ENCODE measurements around the gene EPHA7.

DNA sequence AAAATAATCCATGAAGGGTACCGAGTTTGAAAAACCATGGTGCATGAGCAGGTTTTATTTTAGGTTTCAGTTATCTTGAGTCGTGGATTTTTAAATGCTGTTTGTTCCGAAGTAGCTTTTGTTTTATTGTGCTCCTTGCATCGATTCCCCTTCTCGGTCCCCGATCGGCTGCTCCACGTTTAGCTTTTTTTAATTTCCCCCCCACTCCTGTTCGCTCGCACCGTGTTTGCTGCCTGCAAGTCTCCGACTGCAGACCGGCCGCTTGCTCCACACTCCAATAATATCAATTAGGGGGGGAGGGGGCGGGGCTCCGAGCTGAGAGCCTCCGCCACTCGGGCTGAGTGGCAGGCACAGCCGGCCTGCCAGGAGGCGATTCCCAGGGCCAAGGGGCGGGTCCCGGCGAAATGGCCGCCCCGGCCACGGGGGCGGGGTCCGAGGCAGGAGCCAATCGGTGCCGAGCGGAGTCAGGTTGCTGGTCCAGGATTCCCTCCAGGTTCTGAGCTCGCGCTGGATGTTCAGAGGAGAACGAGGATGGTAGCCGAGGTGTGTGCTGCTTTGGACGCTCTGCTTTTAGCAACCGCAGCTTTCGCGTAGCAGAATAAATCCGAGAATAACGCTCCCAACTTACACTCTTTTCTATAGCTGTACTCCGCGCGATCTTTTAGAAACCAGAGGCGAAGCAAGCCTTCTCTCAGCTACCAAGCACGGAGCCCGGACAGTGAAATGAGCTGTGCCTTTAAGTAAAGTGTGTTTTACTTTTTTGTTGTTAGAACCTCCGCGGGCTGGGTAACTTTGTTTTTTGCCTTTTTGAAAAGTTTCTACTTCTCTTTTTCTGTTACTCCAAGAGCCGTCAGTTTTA is at the start of gene EPHA7:
- TF ChIP-seq, protein P1, sequence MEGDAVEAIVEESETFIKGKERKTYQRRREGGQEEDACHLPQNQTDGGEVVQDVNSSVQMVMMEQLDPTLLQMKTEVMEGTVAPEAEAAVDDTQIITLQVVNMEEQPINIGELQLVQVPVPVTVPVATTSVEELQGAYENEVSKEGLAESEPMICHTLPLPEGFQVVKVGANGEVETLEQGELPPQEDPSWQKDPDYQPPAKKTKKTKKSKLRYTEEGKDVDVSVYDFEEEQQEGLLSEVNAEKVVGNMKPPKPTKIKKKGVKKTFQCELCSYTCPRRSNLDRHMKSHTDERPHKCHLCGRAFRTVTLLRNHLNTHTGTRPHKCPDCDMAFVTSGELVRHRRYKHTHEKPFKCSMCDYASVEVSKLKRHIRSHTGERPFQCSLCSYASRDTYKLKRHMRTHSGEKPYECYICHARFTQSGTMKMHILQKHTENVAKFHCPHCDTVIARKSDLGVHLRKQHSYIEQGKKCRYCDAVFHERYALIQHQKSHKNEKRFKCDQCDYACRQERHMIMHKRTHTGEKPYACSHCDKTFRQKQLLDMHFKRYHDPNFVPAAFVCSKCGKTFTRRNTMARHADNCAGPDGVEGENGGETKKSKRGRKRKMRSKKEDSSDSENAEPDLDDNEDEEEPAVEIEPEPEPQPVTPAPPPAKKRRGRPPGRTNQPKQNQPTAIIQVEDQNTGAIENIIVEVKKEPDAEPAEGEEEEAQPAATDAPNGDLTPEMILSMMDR (IDR thresholded peaks at IDR 0.05; ENCODE audit: insufficient read depth, low read length), result no peak
- no peak for TF ChIP-seq GABPA (IDR thresholded peaks at IDR 0.05; ENCODE audit: low read depth)

Measured in HL-60 (cell line).